Left forelimb (tissue), 1 donor: Measurements from ENCODE around the gene PTPRK.

Experiments
- DNase-seq: peaks from one replicate; pipeline ENCODE4 v3.0.0-alpha.2; 2018; ENCODE audit warnings: low spot score

The PTPRK gene

DNA sequence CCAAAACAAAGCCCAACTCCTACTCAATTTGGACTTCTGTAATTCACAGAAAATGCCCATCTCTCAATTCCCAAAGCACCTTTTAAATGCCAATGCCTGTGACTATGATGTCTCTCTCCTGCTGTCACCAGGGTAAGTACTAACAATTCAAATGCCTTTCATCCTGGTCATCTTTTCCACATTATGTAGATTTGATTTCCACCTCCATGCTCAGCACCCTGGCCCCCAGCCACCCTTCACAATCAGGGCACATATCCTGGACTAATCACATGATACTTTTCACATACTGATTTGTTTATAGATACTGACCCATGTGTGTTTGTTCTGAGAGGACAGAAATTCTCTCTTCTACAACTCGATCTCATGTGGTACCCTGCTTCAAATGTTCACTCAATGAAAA, 236.3 kb downstream of the PTPRK start:
- no peak for DNase-seq

DNA sequence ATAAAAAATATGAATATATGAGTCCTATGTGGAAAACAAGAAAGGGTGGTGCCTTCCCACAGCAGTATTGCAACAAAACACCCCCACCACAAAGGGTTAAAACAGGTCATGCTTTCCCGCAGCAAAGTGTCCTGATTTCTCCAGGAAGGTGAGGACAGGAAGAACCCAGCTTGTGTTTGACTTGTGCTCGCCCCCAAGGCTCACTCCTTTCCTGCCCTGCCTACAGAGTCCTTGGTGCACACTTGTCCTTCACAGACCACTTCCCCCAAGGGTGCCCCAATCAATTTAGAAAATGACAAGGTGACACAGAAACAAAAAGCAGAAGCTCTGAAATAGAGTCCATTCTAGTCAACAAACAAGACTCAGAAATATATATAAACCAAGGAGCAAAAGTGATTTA, 237.4 kb downstream of the PTPRK start:
- DNase-seq: no peak

DNA sequence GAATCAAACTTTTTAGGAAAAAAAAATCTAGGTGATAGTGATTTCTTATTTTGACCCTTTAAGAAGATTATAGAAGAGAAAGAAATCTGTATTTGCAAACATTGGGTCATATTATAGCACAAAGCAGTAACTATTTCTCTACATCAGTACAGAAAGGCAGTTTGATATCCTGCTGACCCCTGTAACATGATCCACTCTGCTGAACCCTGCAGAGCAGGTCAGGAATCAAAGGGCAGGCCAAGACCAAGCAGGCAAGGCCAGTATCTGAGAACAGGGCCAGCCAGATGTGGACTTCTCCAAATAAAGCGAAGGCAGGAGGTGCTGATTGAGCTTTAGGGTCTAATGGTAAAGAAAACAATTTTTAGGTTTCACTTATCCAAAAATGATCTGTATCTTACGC, 239.4 kb downstream of the PTPRK start:
- no peak for DNase-seq

DNA sequence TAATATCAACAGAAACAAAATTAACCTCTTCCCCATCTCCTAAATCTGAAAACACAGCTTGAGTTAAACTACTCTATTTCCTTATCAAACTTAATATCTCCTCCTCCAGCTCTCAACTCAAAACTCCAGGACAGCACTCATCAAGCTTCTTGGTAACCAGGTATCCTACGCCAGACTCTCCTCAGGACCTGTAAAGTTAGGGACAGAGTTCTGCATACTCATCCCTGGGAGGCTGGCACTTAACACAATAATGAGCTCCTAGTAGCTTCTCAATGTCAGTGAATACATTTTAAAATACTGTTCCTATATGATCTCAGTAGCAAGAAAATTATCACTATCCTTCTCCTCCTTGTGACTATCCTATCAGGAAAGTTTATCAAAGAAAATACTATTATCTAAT, 240.3 kb downstream of the PTPRK start:
- no peak for DNase-seq

DNA sequence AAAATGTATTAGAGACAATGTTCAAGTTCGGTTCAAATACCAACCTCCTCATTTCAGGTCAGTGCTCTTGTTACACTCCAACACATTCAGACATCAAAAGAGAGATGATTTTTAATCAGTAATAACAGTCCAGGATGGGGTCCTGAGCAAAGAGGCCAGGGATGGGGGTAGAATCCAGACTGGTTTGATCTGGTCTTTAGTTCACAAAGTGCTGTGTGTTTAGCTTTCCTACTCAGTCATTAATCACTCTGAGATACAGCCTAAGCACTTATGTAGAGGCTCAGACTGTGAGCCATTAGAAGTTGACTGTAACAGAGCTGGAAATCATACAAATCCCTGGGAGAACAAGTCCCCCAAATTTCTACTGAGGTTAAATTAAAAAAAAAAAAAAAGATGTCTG, 241.6 kb downstream of the PTPRK start:
- DNase-seq: no peak

DNA sequence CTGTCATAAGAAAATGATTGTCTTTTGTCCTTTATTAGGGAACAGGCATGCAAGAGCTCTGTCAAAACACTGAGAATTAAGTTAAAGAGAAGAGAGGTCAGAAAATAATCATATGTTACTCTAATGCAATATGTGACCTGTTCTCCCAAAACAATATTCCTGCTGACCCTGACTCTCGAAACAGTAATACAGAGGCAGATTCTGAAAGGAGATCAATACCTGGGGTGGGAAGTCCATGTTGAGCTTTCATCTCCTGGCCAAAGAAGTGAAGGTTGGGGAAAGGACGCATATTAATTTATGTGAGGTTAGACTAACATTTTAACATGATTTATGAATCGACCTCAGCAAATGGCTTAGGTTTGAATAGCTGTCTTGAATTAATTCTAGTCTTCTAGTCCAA, 243.0 kb downstream of the PTPRK start:
- DNase-seq: no peak

DNA sequence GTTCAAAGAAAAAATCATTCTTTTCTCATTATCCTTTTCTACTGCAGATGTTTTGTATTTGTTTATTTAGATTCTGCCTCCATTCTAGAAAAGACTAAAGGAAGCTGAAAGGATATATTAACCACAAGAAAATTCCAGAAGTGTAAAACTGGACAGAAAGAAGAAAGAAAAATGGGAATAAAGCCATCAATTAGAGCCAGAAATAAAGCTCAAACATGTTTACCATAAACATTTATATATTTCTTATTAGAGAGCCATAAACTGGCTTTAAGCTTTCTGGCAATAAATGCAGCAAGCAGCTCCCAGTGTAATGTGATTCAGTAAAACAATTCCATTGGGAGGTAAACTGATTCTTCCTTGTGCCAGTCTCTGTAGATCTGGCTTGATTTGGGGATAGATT, 244.1 kb downstream of the PTPRK start:
- no peak for DNase-seq

DNA sequence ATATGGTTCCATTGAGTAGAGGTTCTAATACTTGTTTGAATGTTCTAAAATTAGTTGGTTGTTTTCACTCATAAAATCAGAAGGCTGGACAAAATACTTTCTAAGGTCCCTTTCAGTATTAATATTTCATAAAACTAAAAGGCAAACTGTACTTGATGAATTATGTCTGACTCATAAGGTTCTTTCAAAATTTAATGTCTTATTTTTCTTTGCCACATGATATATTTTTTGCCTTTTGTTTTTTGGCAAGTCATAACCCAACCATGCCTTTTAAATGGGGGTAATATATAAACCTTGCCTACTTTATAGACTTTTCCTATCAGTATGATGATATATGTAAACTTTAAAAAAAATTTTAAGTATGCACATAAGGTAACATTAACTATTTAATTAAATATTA, 244.7 kb downstream of the PTPRK start:
- no peak for DNase-seq

DNA sequence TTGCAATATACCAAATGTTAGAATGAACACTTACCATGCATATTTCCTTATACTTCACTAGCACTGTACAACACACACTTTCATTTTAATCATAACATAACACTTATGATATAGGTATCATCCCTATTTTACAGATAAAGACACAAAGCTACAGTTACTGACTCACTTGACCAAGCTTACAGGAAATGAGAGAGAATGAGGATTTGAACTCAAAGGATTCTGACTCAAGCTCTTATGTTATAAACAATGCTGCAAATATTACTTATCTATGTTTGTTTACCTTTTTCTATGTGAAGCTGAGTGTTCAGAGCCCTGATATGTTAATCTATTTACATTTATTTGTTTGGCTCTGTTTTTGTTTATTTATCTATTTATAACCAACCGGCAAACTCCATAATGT, 245.4 kb downstream of the PTPRK start:
- no peak for DNase-seq

DNA sequence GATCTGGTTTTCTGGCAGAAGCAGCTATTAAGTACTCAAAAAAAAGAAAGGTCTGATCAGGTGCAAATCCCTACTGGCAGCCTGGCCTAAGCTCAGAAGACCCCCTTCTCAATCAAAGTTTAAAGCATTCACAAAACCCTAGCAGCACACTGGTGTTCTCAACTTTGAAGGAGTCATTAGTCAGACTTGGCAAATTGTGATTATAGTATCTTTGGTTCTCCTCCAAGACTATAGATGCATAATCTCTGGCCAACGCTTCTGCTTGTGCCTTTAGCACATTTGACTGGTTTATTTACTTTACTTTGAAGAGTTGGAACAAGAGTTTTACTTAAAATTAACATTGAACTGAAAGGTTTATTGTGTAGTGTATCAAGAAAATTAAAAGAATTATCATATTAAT, 248.9 kb downstream of the PTPRK start:
- DNase-seq: no peak

DNA sequence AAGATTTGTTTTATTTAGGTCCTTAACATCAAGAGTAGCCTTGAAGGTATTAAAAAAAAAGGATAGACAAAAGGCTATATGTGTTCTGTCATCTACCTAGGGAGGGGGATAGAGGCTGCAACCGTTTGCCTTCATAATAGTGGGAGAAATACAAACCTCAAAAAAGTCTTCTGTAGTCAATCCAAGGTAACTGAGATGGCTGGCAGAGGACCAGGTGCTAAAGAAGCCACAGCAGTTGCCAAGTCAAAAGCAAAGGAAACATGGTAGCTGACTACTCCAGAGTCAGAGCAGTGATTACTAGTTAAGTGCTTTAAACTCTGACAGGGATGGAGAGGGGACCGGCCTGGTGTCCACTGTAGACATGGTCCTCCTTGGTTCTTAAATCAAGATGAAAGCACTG, 249.4 kb downstream of the PTPRK start:
- no peak for DNase-seq

DNA sequence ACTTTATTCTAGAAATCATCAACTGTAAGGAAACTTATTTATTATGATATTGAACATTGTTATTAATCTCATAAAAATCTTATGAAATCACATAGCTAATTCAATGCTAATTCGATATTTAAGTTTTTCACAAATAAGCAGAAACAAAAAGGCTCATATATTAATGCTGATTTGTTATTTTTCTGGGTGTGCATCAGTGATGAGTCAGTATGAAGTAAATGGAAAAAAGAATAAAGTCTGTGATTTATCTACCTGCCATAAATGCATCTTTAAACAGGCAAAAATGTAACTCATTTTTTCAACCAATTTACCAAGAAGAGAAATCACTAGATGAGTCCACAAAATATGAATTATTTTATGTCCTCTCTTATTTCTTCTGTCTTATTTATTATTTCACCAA, 253.5 kb downstream of the PTPRK start:
- no peak for DNase-seq

DNA sequence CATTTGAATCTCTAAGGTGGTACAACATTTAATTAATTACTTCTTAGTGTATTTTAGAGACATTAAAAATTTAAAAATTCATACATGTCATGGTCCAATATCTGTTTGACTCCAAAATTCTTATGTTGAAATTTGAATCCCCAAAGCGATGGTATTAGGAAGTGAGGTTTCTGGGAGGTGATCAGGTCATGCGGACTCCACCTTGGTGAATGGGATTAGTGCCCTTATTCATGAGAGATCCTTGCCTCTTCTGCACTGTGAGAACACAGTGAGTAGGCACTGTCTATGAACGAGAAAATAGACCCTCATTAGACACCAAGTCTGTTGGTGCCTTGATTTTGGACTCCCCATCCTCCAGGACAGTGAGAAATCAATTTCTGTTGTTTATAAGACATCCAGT, 254.7 kb downstream of the PTPRK start:
- no peak for DNase-seq

DNA sequence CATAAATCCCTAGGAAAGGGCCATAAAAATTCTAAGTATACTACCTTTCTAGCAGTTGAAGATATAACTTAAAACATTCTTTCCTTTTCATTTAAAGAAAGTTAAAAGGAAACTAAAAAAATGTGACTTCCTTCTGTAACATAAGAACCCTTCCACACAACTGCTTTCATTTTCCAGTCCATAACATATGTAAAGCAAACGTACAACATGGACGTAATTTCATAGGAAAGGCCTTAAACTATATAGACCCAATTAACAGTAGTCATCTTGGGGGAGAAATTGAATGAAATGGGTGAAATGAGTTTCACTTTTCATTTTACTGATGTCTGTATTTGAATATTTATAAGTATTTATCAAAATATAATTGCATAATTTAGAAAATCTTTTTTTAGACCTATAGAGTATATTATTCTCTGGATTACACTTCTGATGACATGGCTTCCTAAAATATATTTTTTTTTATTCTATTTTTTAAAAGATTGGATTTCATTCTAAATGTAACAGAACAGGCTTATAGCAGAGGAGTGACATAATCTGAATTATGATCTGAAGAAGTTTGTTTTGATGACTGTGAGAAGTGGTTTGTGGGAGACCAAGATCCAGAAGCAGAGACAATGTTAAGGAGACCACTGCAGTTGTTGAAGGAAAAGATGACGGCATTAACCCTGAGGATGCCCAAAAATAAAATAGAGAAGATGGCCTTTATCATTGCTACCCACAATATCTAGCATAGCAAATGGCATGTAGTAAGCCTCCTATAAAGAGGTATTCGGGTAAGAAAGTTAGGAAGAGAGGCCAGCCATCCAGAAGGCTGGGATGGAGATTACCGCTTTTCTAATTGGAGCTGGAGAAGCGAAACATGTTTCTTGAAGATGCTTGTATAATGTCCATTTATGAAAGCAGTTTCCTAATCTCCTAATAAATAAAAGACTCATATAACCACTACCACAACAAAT, 260.4 kb downstream of the PTPRK start:
- no peak for DNase-seq

DNA sequence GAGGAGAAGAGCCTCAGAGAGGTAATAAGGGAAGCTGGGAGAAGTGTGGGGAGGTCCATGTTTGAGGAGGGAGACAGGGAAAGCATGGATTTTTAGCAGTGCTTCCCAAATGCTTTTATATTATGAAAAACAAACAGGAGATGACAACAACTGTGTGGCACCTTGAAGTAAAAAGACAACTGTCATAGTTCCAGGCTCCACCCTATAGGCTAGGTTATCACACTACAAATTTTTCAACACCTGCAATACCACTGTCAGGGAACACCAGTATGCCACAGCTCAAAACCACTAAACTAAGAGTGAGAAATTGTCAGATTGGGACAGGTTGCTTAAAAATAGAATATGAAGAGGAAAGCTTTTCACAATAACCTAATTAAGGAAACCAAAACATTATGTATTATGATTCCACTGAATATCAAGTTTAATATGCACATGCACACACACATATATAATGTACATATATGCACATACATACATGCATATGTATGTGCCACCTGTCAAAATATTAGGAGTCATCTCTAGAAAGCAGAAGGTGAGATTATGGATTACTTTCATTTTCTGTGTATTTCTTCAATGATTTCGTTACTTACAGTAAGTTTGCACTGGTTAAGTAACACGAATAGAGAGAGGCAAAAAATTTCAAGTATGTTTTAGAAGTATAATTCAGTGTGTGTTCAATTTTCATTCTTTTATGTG, 261.2 kb downstream of the PTPRK start:
- no peak for DNase-seq

DNA sequence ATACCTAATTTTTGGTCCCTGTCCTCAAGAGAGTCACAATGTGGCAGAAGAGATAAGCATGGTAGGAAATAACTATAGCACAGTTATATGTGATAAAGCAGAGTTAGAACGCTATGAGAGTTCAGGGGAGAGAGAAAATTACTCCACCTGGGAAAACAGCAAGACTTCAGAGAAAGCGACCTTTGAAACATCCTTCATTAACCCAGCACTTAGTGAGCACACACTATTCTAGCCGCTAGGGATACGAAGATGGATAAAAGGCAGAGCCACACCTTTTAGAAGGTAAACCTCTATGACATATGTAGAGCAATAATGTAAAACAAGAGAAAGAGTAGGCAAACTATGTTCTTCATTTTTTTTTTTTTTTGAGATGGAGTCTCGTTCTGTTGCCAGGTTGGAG, 264.3 kb downstream of the PTPRK start:
- no peak for DNase-seq

DNA sequence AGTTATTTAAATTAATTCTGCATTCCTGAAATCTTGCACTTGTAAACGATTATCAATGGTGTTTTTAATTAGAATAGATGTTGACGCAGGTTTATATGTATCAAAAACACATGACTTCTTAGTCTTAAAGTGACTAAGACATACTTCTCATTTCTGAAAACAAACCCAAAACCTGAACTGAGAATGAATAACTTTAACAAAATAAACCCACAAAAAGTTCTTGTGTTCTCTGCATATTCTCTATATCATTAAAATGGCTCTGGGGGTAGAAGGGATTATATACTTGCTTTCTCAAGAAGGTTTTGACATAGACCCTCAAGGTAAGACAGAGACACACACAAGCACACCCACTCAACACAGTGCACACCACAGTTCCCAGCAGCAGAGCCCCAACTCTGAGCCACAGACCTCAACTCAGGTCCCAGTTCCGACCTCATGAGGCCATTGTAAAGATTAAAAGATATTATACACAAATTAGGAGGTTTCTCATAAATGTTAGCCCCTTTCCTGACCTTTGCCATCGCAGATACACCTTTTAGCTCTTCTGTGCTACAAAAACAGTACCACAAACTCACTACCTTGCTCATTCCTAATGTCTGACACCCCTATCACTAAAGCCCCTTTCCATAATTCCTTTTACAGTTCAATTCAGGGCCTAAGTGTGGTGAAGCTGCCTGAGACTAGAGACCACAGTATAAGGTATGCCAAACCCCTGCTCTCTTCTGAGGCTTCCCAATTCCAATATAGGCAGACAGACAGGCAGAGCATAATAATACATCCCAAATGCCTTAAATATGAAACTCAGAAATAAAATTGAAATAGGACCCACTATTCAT, 267.8 kb downstream of the PTPRK start:
- DNase-seq: no peak

DNA sequence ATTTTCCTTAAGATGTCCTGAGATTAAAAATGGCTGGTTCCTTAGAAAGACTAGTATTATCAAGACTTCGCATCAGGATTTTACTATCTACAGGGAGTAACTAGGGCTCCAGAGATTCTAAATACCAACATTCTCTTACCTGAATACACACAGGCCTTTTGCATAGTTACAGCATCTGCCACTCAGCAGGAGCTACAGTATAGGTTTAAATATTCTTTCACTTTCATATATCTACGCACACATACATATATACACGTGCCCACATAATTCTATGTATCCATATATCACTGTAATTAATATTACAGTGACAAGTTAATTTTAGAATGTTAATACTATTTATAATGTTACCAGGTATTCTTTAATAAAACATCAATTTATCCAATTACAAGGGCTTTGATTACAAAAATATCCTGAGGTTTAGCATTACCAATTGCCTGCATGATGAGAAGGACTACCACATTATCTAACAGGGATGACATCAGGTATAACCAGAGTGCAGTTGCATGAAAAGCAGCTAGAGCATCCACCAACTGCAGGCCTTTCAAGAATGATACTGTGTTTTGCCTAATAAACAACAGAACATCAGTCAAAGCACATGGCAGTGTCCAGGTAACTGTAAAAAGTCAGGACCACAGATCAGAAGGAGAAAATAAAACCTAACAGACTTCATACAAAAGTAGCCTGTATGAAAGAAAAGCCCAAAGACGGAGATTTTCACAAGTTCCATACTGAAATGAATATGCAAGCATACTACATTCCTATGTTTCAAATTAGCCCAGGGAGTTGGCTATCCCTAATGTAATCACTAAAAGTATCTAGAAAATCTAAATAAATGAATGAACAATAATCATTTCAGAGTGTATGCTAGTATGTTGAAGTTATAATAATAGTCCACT, 268.7 kb downstream of the PTPRK start:
- no peak for DNase-seq

DNA sequence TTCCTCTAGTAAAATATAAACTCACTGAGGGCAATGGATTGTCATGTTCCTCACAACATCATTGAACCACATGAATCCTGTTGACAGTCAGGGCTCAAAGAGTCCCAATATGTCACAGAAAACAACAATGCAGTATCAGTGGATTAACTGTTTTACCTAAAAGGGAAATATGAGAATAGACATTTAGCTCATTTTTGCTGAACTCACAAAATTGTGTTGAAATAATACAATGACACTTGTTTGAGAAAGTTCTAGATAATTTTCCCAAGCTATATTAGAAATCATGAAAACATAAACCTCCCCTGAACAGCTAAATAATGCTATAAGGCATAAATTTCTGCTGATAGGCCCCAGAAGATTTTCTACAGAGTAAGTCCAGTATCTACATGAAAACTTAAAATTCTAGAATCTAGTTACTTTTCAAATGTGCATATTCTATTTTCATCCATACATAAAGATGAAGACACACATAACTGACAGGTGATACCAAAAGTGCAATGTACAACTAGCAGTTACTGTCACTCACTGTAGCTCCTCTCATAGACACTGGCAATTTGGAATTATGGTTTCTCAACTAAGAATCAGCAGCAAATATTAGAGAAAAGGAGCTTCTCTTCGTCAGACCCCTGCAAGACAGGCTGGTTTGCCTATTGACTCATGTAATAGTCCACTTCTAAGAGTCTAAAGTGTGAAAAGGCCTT, 269.9 kb downstream of the PTPRK start:
- DNase-seq: no peak

DNA sequence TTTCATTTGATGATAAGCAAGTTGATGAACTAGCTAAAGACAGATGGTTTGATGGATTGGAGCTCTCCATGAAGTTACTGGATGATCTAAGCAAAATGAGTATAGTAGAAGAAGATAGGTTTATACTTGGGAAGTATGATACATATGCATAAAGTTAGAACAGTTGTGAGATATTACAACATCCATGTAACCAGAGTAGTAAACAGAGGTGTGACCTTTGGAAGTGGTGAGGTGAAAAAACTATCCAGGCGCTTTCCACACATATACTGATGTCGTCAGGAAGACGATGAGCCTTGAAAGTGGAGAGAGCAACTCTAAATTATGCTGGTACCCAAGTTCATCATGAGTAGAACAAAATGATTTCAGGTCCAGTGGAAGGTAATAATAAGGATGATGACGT, 271.0 kb downstream of the PTPRK start:
- no peak for DNase-seq
